NCI-H446 (cell line): ENCODE data around the gene TAF13.

ENCODE experiments used
- DNase-seq, 2 experiments: peaks; one replicate each; lab custom pipeline; 2025; lab: John Stamatoyannopoulos, UW

The TAF13 gene, protein sequence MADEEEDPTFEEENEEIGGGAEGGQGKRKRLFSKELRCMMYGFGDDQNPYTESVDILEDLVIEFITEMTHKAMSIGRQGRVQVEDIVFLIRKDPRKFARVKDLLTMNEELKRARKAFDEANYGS

GRCh38 chr1:109075531-109076490 lies at the start of gene TAF13:
TSS of gene TAF13 (minus strand) at chr1:109076003. CDS start at chr1:109075947, 56 bp downstream.
- DNase-seq, result peak; percentile 91 to 99

DNA sequence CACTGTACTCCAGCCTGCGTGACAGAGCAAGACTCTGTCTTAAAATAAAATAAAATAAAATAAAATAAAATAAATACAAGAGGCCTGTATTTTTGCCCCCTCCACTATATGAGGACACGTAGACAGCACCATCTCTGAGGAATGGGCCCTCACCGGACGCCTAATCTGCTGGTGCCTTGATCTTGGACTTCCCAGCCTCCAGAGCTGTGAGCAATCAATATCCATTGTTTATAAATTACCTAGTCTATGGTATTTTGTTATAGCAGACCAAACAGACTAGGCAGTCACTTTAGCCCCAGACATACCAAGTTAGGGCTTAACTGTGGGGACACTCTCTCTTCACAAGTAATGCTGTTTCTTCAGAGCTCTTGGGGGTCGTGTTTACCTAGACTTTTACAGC lies 44.6 kb upstream of the TAF13 start:
- DNase-seq, result no peak

- DNase-seq, result peak in 1 of 2 experiments; percentile 28
Measured at GRCh38 chr1:109118089-109118488, 42.3 kb upstream of the TAF13 start.

DNA sequence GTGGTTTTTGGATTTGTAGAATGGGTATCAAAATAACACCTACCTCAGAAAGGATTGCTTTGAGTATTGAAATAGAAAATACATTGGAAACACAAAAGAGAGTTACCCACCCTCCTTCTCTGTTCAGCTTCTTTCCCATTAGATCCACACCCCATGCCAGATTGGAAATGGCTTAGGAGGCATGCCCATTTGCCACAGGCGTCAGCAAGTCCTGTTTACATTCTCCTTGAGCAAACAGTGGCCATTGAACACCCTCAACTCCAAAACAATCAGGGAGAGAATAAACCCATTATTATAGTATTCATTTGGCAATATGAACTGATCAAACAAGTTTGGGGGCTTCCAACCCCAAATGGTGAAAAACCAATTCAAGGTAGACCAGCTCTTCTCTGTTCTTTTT lies 40.5 kb upstream of the TAF13 start:
- peak; percentile 63 to 68 for DNase-seq

DNA sequence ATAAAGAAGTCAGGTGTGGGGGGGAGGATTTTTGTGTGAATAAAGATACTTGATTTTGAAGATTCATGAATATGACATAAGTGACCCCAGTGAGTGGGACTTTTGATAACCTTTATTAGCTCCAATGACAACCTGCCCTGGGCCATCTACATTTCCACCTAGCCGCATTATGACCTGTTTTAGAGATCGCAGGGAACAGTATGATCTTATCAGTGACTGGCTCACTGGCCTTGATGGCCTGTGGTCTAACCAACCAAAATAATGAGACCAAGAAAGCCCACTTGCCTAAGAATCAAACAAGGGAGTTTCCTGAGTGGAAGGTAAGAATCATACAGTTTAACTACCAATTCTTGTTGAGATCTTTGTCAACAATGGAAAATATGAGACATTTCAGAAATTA lies 39.9 kb upstream of the TAF13 start:
- no peak for DNase-seq

DNA sequence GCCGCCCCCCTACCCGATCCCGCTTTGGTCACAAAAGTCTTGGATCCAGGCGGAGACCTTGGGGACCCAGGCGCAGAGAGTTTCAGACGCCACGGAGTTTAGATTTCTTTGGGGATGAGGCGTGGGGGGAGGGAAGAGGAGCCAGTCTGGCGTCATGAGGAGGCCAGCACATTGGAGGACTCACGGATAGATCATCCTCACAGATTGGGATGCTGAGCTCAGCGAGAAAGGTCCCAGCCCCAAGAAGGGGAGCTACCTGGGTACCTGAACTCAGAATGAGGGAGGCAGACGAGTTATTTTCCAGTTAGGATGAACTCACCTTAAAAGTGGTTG lies 38.5 kb upstream of the TAF13 start:
- no peak for DNase-seq

DNA sequence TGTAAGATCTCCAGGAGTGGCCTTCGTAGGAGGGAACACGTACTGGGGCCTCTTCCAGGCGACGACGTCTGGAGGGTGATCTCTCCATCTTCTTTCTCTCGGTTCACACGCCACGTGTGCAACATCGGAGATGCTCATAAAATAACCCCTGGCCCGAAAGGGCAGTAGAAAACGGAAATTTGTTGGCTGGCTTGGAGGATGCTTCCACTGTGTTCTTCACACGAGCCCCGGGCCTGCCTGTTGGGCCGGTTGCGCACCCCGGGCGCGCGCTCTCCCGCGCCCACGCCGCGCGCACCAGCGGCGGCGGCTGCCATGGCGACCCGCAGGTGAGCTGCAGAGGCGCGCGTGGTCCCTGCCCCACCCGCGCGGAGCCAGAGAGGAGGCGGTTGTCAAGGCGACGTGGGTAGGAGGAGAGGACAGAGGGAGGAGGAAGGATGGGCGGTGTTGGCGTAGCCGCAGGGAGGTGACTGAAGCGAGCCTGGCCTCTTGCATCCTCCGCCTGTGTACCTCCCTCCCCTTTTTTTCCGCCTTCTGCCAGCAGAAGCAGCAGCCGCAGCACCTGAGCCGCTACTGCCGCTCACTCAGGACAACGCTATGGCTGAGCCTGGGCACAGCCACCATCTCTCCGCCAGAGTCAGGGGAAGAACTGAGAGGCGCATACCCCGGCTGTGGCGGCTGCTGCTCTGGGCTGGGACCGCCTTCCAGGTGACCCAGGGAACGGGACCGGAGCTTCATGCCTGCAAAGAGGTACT lies 38.0 kb upstream of the TAF13 start, which contains the start of gene ELAPOR1:
Gene ELAPOR1 (plus strand): TSS at position 526 of the 752 bp plus-strand sequence. CDS start 69 bp downstream, at position 595.
- DNase-seq, result no peak

- DNase-seq, result peak; percentile 96 to 97
Measured at GRCh38 chr1:109112652-109113285, 37.0 kb upstream of the TAF13 start.

GRCh38 chr1:109112056-109112651 lies 36.4 kb upstream of the TAF13 start:
- peak in 1 of 2 experiments; percentile 33 for DNase-seq

- DNase-seq, result no peak
Measured at GRCh38 chr1:109111386-109112055, 35.7 kb upstream of the TAF13 start.

GRCh38 chr1:109109906-109110305 lies 34.1 kb upstream of the TAF13 start:
- no peak for DNase-seq

DNA sequence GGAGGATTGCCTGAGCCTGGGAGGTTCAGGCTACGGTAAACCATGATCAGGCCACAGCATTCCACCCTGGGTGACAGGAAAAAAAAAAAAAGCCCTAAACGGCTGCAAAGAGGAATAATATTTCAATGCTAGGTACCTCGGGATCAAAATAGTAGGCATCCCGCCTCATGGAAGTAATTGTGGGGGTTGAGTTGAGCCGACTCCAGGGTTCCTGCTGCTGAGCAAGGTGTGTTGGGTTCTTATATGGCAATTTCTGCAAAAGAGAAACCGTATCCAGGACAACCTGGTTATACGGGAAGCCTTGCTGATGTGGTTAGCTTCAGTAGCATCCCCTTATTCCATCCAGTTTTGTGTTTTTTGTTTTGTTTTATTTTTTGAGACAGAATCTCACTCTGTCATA lies 32.0 kb upstream of the TAF13 start:
- DNase-seq, result no peak

GRCh38 chr1:109105881-109106280 lies 30.1 kb upstream of the TAF13 start:
- DNase-seq, result no peak

DNA sequence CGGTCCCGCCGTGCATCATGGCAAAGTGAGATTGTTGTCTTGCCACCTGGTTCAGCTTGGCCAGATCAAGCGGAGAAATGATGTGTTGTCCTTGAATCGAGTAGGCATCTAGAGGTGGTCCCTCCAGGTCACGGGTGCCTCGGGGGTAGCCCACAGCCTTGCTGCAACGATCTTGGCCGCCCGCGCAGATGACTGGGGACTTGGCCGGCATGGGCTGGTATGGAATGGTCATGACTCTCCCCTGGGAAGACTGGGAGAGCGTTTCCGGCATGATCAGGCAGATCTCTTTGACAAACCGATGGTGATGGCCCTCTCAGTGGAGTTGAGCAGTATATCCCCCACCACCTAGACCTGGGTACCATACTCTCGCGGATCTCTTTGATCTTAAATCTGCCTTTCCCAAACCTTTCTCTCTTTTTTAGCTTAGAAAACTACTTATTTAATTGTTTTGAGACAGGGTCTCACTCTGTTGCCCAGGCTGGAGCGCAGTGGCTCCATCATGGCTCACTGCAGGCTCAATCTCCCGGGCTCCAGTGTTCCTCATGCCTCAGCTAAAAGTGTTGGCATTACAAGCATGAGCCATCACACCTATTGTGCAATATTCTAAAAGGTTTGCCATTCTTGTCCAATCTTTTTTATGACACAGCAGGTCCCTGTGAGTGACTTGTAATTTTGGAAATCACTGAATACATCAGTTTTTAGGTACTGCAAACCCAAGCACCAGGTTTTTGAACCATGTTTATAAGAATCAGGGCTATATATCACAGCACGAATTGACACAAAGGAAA lies 28.8 kb upstream of the TAF13 start:
- no peak for DNase-seq

DNA sequence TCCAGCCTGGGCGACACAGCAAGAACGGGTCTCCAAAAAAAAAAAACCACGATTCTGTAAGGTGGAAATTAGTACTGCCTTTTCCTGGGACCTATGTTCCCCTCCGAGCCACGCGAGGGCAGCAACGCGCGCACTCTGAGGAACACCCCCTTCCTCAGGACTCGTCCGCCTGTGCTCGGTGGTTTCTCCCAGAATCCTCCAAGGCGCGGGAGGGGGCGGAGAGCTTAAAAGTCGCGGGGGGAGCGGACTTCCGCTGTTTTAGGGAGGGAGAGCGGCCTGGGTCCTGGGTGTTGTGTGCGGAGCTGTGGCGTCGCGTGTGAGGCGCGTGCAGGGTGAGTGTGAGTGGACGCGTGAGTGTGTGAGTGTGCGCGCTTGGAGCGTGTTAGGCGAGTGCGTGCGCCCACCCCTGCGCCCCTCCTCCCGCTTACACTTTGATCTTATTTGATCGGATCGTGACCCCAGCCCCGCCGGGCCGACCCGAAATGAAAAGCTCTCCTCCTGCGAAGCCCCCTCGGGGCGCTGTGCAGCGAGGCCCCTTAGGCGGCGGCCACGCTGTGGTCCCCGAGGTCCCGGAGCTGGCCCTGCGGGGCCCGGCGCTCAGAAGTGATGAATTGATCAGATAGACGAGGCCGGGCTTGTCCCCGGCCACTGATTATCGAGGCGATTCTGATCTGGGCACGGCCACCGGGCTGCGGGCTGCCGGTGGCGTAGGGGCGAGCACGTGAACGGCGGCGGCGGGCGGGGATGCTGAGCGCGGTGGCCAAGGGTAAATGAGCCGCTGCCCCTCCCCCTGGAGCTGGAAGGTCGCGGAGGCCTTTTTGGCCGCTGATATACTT lies 24.4 kb upstream of the TAF13 start:
- peak; percentile 97 to 99 for DNase-seq

- no peak for DNase-seq
Measured at GRCh38 chr1:109096120-109096519, 20.3 kb upstream of the TAF13 start.

- no peak for DNase-seq
Measured at GRCh38 chr1:109095631-109096030, 19.8 kb upstream of the TAF13 start.

DNA sequence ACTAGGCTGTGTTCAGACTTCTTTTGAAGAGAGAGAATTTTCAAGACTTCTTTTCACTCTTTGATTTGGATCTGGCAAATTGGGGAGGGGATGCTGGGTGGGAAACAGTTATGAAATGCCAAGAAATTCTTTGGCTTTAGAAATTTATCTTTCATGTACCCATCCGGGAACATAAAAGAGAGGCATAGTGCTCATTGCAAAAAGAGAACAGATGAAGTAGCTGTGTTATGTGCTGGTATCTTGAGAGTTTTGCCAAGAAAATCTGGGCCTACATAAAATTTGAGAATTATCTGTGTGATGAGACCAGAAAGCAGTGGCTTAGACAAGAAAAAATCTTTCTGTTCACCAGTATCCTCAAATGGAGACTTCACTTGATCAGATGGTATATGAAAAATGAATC lies 19.1 kb upstream of the TAF13 start:
- no peak for DNase-seq

DNA sequence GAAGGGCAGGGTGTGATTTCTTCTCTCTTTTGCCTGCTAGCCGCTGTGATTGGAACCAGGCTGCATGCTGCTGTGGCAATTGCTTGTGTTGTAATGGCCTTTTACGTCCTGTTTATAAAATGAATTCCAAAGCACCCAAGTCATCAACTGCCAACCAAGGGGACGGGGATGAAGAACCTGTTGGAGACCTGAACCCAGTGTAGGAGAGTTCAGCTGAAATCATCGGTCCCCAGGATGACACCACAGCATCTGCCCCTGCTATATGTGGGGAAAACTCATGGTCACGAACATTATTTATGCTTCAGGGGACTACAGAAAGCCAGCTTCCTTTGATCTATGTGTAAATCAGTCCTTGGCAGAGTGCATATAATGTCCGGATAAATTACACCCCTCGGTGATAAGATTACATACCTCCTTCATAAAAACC lies 18.6 kb upstream of the TAF13 start:
- no peak for DNase-seq

DNA sequence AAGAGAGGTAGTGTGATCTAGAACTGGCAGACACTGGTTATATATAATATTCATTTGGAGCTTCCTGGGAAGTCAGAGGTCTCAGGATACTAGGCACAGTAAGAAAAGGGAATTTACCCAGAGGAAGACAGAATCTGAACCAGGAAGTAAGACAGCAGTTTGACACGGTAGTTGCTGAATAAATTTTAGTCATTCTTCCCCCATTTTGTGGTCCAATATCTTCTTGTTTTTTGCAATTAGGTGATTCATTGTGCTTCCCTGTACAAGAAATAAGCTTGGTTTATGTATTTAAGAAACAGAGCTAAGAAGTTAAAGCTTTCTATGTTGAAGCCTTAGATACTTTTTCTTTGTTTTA lies 16.0 kb upstream of the TAF13 start:
- no peak for DNase-seq
